GM12891 (cell line): Measurements from ENCODE around the gene PIGU.

Source experiments
- POLR2A ChIP-seq: IDR thresholded peaks from 2 replicates; pipeline ENCODE4 v1.6.1; 2011; ENCODE audit warnings: low read depth, low read length, control low read depth
- POLR2AphosphoS5 ChIP-seq: IDR thresholded peaks from 2 replicates; pipeline ENCODE4 v1.6.1; 2011; ENCODE audit warnings: low read depth, low read length, control low read depth
- TAF1 ChIP-seq: IDR thresholded peaks from 2 replicates; pipeline ENCODE4 v1.6.1; 2011; ENCODE audit warnings: low read depth, low read length, control low read depth

DNA sequence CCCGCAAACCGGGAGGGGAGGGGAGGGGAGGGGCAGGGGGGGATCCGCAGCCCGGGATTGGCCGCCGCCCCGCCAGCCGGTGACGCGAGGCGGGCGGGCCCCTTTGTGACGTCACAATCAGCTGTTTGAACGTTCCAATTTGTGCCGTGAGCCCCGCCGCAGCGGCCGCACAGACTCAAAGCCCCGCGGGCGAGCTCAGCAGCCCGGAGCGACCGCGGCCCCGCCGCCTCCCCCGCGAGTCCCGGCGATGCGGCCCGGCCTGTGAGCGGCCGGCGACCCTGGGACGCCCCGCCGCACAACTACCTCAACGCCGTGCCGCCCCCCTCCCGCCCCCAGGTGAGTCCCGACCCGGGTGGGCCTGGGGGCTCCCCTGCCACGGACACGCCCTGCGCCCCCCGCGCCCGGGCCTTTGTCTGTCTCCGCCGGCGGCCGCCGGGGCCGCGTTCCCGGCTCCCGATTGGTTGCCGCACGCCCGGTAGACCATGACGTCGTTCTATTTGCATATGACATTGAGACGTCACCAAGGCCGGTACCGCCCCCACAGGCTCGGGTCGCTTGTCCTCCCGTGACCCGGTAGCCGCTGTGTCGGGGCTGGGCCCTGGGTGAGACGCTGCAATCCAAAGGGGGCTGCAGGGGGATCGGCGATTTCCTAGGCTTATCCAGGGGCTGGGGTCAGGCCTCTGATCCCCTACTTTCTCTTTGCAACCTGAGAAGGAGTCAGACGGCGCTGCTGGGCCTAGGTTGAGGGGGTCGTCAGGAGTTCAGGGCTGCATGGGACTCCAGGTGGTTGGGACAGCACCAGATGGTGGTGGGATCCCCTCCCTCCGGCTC lies 27.5 kb upstream of the PIGU start, which contains the start of gene TP53INP2:
- TF ChIP-seq POLR2AphosphoS5 (0 out of 2 replicates have a peak, but pooled peaks have one; percentile 20), POLR2A (no peak), TAF1 (no peak)
